NCI-H2196 treated with DMSO at 0.1 percent for 48 hours (cell line): Measurements from ENCODE around the gene DCX.

ENCODE experiments used
- DNase-seq: peaks from one replicate; lab custom pipeline; 2025; ENCODE audit not compliant: unreplicated experiment; lab: John Stamatoyannopoulos, UW

Gene DCX

GRCh38 chrX:111319451-111319850 is 92.5 kb downstream of the DCX start:
- DNase-seq, result no peak

- DNase-seq, result no peak
These were observed 93.1 kb downstream of the DCX start for GRCh38 chrX:111318901-111319300.

- DNase-seq, result no peak
These were observed 102.9 kb downstream of the DCX start for GRCh38 chrX:111309083-111309482.

- DNase-seq, result no peak
These were observed 104.0 kb downstream of the DCX start for GRCh38 chrX:111308039-111308438.

- no peak for DNase-seq
These were observed 109.7 kb downstream of the DCX start for GRCh38 chrX:111302284-111302683.

- DNase-seq, result no peak
These were observed 123.2 kb downstream of the DCX start for GRCh38 chrX:111288841-111289240.

GRCh38 chrX:111284631-111285293 is 127.2 kb downstream of the DCX start:
- DNase-seq, result no peak

- no peak for DNase-seq
These were observed 128.5 kb downstream of the DCX start for GRCh38 chrX:111283446-111283845.

GRCh38 chrX:111282991-111283390 is 129.0 kb downstream of the DCX start:
- no peak for DNase-seq

- no peak for DNase-seq
These were observed 129.9 kb downstream of the DCX start for GRCh38 chrX:111282139-111282538.

GRCh38 chrX:111270339-111270738 is 141.7 kb downstream of the DCX start, which contains the start of gene CAPN6:
Gene CAPN6 (minus strand): TSS chrX:111270483. CDS start chrX:111263936, 6,547 bp downstream.
- DNase-seq, result no peak

GRCh38 chrX:111268506-111268905 is 143.5 kb downstream of the DCX start:
- no peak for DNase-seq

GRCh38 chrX:111265486-111265885 is 146.5 kb downstream of the DCX start:
- DNase-seq, result no peak

- no peak for DNase-seq
These were observed 147.6 kb downstream of the DCX start for GRCh38 chrX:111264385-111264784.

- DNase-seq, result no peak
These were observed 149.9 kb downstream of the DCX start for GRCh38 chrX:111262086-111262485.

GRCh38 chrX:111260451-111260850 is 151.5 kb downstream of the DCX start:
- no peak for DNase-seq

- DNase-seq, result no peak
These were observed 152.4 kb downstream of the DCX start for GRCh38 chrX:111259559-111259958.

GRCh38 chrX:111257733-111258132 is 154.3 kb downstream of the DCX start:
- no peak for DNase-seq

GRCh38 chrX:111254896-111255693 is 156.9 kb downstream of the DCX start:
- DNase-seq, result no peak

GRCh38 chrX:111244235-111244750 is 167.7 kb downstream of the DCX start:
- DNase-seq, result no peak
